Raji (cell line): Measurements from ENCODE around the gene NCOA7.

ENCODE experiments used
- POLR2A ChIP-seq: IDR thresholded peaks from 2 replicates; pipeline ENCODE4 v1.6.1; 2011; ENCODE audit warnings: low read depth, low read length, control low read depth; ENCODE audit not compliant: insufficient read depth

The NCOA7 gene

GRCh38 chr6:125959041-125959440, 168.3 kb downstream of the NCOA7 start:
- no peak for TF ChIP-seq POLR2A

- no peak for TF ChIP-seq POLR2A
Observed at GRCh38 chr6:125961117-125961516, 170.4 kb downstream of the NCOA7 start.

- no peak for TF ChIP-seq POLR2A
Observed at GRCh38 chr6:125962900-125963497, 172.2 kb downstream of the NCOA7 start.

GRCh38 chr6:125963817-125964216, 173.1 kb downstream of the NCOA7 start:
- no peak for TF ChIP-seq POLR2A

GRCh38 chr6:125966569-125966968, 175.8 kb downstream of the NCOA7 start:
- no peak for TF ChIP-seq POLR2A

GRCh38 chr6:125968493-125968892, 177.7 kb downstream of the NCOA7 start:
- TF ChIP-seq POLR2A, result no peak

- no peak for TF ChIP-seq POLR2A
Observed at GRCh38 chr6:125970760-125971159, 180.0 kb downstream of the NCOA7 start.

- no peak for TF ChIP-seq POLR2A
Observed at GRCh38 chr6:125974214-125974866, 183.6 kb downstream of the NCOA7 start.

- no peak for TF ChIP-seq POLR2A
Observed at GRCh38 chr6:125979101-125979500, 188.3 kb downstream of the NCOA7 start.
